Omental fat pad (tissue), 4 donors: Measurements from ENCODE around the gene INO80D. TPM values are rescaled to one million over a fixed set of nuclear protein-coding genes. Genes with fewer than 3 reads are reported as not detected.
"Not testable (repeated sequence)": the region's sequence is repeated elsewhere in the genome, so short reads cannot be mapped to it uniquely, and the experiment has no call there.

Experiments used
- ATAC-seq: fragments of 150-250 bp; one replicate; pipeline ENCODE4 v1.9.1; 2016; ENCODE audit warnings: mild to moderate bottlenecking, moderate library complexity; ENCODE audit not compliant: low FRiP score
- DNase-seq: peaks from one replicate; pipeline ENCODE4 v3.0.0-alpha.2; 2019; ENCODE audit warnings: low spot score
- total RNA-seq, 4 donors: library from RNA; depleted of rRNA; stranded (reverse); fragments of >200 nt; gene quantifications; one replicate each; pipeline ENCODE4 v1.1.0, GENCODE V29; 2016
- TF ChIP-seq, protein P1 (sequence below), 3 donors: fragments of 450-650 bp; IDR thresholded peaks; one replicate each; pipeline ENCODE4 v1.5.1; 2016 to 2017; ENCODE audit warnings: antibody characterized with exemption in 3 of 3, mild to moderate bottlenecking in 3 of 3, moderate library complexity in 2 of 3

INO80D gene
- total RNA-seq, 4 donors from 2014 or later, result 15.3 to 22.0 (median 18.5) TPM

DNA sequence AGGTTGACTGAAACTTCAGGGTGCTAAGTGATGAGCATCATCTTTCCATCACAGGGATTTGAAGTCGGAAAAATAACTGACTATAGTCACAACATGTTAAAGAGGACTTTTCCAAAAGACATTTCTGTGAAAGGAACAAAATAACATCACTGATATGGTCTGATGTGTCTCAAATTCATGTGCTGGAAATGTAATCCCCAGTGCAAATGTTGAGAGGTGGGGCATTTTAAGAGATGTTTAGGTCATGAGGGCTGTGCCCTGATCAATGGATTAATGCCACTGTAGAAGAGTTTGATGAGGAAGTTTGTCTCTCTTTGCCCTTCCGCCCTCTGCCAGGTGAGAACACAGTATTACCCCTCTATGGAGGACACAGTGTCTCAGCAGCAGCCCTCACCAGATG lies 95.9 kb downstream of the INO80D start:
- TF ChIP-seq, protein P1, sequence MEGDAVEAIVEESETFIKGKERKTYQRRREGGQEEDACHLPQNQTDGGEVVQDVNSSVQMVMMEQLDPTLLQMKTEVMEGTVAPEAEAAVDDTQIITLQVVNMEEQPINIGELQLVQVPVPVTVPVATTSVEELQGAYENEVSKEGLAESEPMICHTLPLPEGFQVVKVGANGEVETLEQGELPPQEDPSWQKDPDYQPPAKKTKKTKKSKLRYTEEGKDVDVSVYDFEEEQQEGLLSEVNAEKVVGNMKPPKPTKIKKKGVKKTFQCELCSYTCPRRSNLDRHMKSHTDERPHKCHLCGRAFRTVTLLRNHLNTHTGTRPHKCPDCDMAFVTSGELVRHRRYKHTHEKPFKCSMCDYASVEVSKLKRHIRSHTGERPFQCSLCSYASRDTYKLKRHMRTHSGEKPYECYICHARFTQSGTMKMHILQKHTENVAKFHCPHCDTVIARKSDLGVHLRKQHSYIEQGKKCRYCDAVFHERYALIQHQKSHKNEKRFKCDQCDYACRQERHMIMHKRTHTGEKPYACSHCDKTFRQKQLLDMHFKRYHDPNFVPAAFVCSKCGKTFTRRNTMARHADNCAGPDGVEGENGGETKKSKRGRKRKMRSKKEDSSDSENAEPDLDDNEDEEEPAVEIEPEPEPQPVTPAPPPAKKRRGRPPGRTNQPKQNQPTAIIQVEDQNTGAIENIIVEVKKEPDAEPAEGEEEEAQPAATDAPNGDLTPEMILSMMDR (IDR thresholded peaks at IDR 0.05), result no peak
- DNase-seq, result no peak
- ATAC-seq, result no peak

GRCh38 chr2:205989271-205990071 lies 96.5 kb downstream of the INO80D start:
- DNase-seq (no peak), ATAC-seq (no peak)
- TF ChIP-seq, protein P1 (IDR thresholded peaks at IDR 0.05), result no peak

GRCh38 chr2:205988681-205989080 lies 97.3 kb downstream of the INO80D start:
- ATAC-seq, DNase-seq: not testable (repeated sequence)

DNA sequence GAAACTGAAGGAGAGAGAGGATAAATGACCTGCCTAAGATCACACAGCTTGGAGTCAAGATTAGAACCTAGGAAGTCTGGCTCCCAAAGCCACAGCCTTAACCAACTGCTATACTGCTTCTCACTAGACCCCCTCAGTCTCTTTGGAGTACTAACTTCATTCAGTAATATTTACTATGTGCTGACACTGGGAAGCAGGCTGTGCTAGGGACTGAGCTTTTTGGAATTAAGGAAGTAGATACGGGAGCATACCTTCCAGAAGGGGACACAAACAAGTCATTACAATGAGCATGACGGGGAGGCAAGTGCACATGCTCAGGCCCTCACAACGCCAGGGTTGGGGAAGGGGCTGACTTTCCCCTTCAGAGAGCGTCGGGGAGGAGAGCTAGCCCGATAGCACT lies 97.7 kb downstream of the INO80D start:
- TF ChIP-seq, protein P1 (IDR thresholded peaks at IDR 0.05), result no peak
- DNase-seq (no peak), ATAC-seq (no peak)

- not testable (repeated sequence) for DNase-seq, ATAC-seq
Measured at GRCh38 chr2:205986334-205986733, 99.6 kb downstream of the INO80D start.

- ATAC-seq, result no peak
- DNase-seq, result no peak
- TF ChIP-seq, protein P1 (IDR thresholded peaks at IDR 0.05), result no peak
Measured at GRCh38 chr2:205984381-205984780, 101.6 kb downstream of the INO80D start.

- ATAC-seq (no peak), DNase-seq (no peak)
Measured at GRCh38 chr2:205982776-205983327, 103.1 kb downstream of the INO80D start.

DNA sequence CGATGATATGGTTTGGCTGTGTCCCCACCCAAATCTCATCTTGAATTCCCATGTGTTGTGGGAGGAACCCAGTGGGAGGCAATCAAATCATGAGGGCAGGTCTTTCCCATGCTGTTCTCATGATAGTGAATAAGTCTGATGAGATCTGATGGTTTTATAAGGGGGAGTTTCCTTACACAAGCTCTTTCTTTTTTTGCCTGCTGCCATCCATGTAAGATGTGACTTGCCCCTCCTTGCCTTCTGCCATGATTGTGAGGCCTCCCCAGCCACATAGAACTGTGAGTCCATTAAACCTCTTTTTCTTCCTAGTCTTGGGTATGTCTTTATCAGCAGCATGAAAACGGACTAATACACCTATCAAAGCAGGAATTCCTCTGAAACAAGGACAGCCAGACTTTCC lies 107.2 kb downstream of the INO80D start:
- not testable (repeated sequence) for DNase-seq, ATAC-seq

More at GRCh38 chr2:205982776-205983327, 103.1 kb downstream of the INO80D start:
- TF ChIP-seq, protein P1 (IDR thresholded peaks at IDR 0.05), result no peak

DNA sequence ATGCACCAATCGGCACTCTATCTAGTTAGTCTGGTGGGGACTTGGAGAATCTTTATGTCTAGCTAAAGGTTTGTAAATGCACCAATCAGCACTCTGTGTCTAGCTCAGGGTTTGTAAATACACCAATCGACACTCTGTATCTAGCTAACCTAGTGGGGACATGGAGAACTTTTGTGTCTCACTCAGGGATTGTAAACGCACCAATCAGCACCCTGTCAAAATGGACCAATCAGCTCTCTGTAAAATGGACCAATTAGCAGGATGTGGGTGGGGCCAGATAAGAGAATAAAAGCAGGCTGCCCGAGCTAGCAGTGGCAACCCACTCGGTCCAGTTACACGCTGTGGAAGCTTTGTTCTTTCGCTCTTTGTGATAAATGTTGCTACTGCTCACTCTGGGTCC lies 108.3 kb downstream of the INO80D start:
- DNase-seq, ATAC-seq: not testable (repeated sequence)

GRCh38 chr2:205976934-205977659 lies 108.9 kb downstream of the INO80D start:
- not testable (repeated sequence) for DNase-seq, ATAC-seq
